Colonic mucosa (tissue), 4 donors: ENCODE results near the gene WDR47. TPM values are rescaled to one million over a fixed set of nuclear protein-coding genes. Genes with fewer than 3 reads are reported as not detected.

Experiments
- DNase-seq: peaks from one replicate; pipeline ENCODE4 v3.0.0-alpha.2; 2020
- H3K27ac ChIP-seq: fragments of 200-600 bp; one replicate; pipeline ENCODE4 v1.8.0; 2021
- H3K27me3 ChIP-seq: fragments of 200-600 bp; one replicate; pipeline ENCODE4 v1.8.0; 2021
- H3K36me3 ChIP-seq: fragments of 200-600 bp; one replicate; pipeline ENCODE4 v1.8.0; 2021
- H3K4me1 ChIP-seq: fragments of 200-600 bp; one replicate; pipeline ENCODE4 v1.8.0; 2021; ENCODE audit warnings: mild to moderate bottlenecking
- H3K4me3 ChIP-seq: fragments of 200-600 bp; one replicate; pipeline ENCODE4 v1.8.0; 2021
- H3K9ac ChIP-seq, 2 donors: one replicate each; pipeline ENCODE4 v1.7.0; 2013; ENCODE audit warnings: control low read depth in 2 of 2, low read depth in 2 of 2, low read length in 2 of 2
- H3K9me3 ChIP-seq: fragments of 200-600 bp; one replicate; pipeline ENCODE4 v1.8.0; 2021
- intact Hi-C: fragments of 100-400 bp; cut with DNase I; formaldehyde crosslinking; loops from one replicate; pipeline ENCODE4 v1.14.1; 2022
- total RNA-seq, 2 donors: library from RNA; stranded (reverse); fragmentation: NEBNext Ultra II Directional in 1 of 2; extraction: Animal tissue kit (Norgen Biotek cat#: 25700) in 1 of 2; gene quantifications; one replicate each; pipeline ENCODE4 v1.2.1, GENCODE V29; 2021
- TF ChIP-seq, protein P1 (sequence below): fragments of 200-600 bp; IDR thresholded peaks from one replicate; pipeline ENCODE4 v1.8.0; 2022; ENCODE audit warnings: antibody characterized with exemption, mild to moderate bottlenecking
- donor health status: healthy.
- donor health status: DM: no; HTN: no; CAD: no.
- donor health status: DM: no; HTN: no; CAD: no.

Gene WDR47
- total RNA-seq, 2 donors from 2014 or later = 5.2 to 7.7 TPM

DNA sequence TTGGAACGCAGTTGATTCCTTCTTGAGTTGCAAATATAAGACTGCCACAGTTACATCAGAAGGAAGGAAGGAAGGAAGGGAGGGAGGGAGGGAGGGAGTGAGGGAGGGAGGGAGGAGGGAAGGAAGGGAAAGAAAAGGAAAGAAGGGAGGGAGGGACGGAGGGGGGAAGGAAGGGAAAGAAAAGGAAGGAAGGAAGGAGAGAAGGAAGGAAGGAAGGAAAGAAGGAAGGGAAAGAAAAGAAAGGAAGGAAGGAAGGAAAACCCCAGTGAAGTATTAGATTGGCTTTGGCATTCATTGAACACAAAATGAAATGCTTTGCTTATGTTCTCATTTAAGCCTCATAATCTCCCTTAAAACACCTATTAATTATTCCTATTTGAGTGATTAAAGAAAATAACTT is 6.4 kb upstream of the WDR47 start:
- no peak overlapping the region for H3K27ac ChIP-seq
- H3K36me3 ChIP-seq = no peaks in the 10 kb centered on the region
- intact Hi-C loops = no loop called here
- H3K9me3 ChIP-seq = no peaks in the 10 kb centered on the region
- no peak overlapping the region for H3K9ac ChIP-seq
- TF ChIP-seq, protein P1, sequence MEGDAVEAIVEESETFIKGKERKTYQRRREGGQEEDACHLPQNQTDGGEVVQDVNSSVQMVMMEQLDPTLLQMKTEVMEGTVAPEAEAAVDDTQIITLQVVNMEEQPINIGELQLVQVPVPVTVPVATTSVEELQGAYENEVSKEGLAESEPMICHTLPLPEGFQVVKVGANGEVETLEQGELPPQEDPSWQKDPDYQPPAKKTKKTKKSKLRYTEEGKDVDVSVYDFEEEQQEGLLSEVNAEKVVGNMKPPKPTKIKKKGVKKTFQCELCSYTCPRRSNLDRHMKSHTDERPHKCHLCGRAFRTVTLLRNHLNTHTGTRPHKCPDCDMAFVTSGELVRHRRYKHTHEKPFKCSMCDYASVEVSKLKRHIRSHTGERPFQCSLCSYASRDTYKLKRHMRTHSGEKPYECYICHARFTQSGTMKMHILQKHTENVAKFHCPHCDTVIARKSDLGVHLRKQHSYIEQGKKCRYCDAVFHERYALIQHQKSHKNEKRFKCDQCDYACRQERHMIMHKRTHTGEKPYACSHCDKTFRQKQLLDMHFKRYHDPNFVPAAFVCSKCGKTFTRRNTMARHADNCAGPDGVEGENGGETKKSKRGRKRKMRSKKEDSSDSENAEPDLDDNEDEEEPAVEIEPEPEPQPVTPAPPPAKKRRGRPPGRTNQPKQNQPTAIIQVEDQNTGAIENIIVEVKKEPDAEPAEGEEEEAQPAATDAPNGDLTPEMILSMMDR = no peak
- DNase-seq = no peak
- H3K27me3 ChIP-seq = no peaks in the 10 kb centered on the region
- no peak overlapping the region for H3K4me3 ChIP-seq
- H3K4me1 ChIP-seq = no peaks in the 10 kb centered on the region

DNA sequence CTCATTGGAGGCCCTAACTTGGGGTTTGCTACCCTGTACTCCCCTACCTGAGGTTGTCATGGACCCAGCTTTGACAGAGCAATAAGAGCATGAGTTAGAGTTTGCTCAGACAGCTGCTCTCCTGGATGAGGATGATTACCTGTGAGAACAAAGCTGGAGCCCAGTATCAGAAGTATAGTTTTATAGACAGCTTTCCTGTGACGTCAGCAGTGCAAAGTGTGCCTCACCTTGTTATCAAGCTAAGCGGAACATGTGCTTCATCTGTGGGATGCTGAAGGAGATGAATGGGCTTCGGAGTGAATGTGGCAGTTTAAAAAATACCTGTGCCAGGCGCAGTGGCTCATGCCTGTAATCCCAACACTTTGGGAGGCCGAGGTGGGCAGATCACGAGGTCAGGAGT is 5.4 kb upstream of the WDR47 start:
- intact Hi-C loops = no loop called here
- no peak overlapping the region for H3K4me3 ChIP-seq
- TF ChIP-seq, protein P1 = no peak
- no peak overlapping the region for H3K9ac ChIP-seq
- H3K4me1 ChIP-seq = no peaks in the 10 kb centered on the region
- H3K27me3 ChIP-seq = no peaks in the 10 kb centered on the region
- DNase-seq = no peak
- no peaks in the 10 kb centered on the region for H3K9me3 ChIP-seq
- no peak overlapping the region for H3K27ac ChIP-seq
- H3K36me3 ChIP-seq = no peaks in the 10 kb centered on the region

DNA sequence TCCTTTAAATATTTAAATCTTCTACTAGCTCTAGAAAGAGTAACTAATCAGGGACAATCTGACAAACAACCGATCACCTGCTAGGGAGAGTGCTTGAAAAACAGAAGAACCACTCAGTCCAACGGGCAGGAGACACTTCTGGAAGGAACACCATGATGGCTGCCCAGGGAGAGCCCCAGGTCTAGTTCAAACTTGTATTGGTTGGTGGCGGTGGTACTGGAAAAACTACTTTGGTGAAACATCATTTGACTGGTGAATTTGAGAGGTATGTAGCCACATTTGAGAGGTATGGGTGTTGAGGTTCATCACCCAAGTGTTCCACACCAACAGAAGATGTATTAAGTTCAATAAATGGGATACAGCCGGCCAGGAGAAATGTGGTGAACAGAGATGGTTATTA is 4.8 kb upstream of the WDR47 start:
- Histone ChIP-seq H3K9me3 (no peaks in the 10 kb centered on the region), H3K27ac (no peak overlapping the region), H3K9ac (no peak overlapping the region), H3K36me3 (no peaks in the 10 kb centered on the region), H3K4me3 (no peak overlapping the region), H3K4me1 (no peaks in the 10 kb centered on the region), H3K27me3 (no peaks in the 10 kb centered on the region)
- DNase-seq = no peak
- intact Hi-C loops = no loop called here
- TF ChIP-seq, protein P1 = no peak

DNA sequence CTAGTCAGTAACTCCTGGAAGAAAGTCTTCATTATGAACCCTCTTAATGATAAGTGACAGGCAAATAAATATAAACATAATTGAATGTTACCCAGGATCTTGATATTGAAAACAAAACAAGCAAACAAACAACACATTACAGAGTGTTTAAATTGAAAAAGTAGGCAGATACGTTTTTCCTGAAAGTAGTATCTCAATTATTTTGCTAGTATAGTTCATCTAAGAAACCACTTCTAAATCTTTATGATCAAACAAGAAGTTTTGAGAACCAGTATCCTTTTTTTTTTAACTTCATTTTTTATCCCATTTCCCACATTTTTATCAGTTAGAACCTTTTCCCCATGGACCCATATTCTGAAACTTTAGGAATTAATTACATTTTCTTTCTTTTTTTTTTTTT is 3.7 kb upstream of the WDR47 start:
- Histone ChIP-seq H3K9ac (no peak overlapping the region), H3K27me3 (no peaks in the 10 kb centered on the region), H3K4me1 (no peaks in the 10 kb centered on the region), H3K36me3 (no peaks in the 10 kb centered on the region), H3K9me3 (no peaks in the 10 kb centered on the region), H3K27ac (no peak overlapping the region), H3K4me3 (no peak overlapping the region)
- TF ChIP-seq, protein P1 = no peak
- DNase-seq = no peak
- intact Hi-C loops = no loop called here

DNA sequence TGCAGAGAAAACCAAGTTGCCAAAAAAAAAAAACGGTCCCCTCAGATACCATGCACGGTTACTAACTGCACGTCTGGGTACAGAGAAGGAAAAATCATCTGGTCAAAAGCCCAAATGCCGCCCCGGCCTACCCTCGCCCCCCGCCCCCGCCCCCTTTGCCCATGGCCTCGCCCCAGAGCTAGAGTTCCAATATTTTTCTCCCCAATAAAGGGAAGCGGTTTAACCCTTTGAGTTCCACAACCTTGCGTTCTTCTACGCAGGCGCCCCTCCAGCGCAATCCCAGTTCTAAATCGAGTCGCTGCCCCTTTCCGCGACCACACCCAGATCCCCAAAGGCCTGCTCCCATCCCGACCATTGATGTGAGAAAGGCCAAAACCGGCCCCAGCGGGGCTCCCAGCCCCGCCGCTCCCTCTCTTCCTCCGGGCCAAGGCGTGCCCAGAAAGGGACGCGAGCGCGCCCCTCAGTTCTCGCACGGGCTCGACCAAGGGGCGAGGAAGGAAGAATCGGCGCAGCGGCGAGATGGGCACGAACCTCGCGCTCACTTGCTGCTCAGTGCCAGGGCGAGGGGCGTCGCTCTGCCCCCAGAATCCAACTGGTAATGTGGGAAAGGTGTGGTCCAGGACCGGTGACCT is 797 bp downstream of the WDR47 start:
- H3K4me1 ChIP-seq = no peaks in the 10 kb centered on the region
- no peaks in the 10 kb centered on the region for H3K27me3 ChIP-seq
- H3K4me3 ChIP-seq = peak overlapping the region; percentile 94
- no peaks in the 10 kb centered on the region for H3K9me3 ChIP-seq
- peak overlapping the region; percentile 76 to 89 for H3K9ac ChIP-seq
- TF ChIP-seq, protein P1 = no peak
- intact Hi-C loops = no loop called here
- H3K27ac ChIP-seq = peak overlapping the region; percentile 82
- no peaks in the 10 kb centered on the region for H3K36me3 ChIP-seq
- peak; percentile 32 for DNase-seq
